Prostate gland (tissue), 2 donors: ENCODE data around the gene ZNF558.
"Not testable (repeated sequence)": the region's sequence is repeated elsewhere in the genome, so short reads cannot be mapped to it uniquely, and the experiment has no call there.

Experiments
- POLR2A ChIP-seq: fragments of 450-650 bp; IDR thresholded peaks from one replicate; pipeline ENCODE4 v1.6.1; 2016; ENCODE audit warnings: antibody characterized with exemption, mild to moderate bottlenecking
- POLR2AphosphoS5 ChIP-seq: sonication (generic); formaldehyde crosslinking; IDR thresholded peaks from one replicate; pipeline ENCODE4 v1.6.1; 2017; ENCODE audit warnings: antibody characterized with exemption
- TF ChIP-seq, protein P1 (sequence below), 4 experiments: fragments of 200-600 bp in 2 of 4; fragments of 450-650 bp in 2 of 4; sonication (generic) in 2 of 4; IDR thresholded peaks; 1 replicate in 3 of 4; 2 replicates in 1 of 4; pipeline ENCODE4 v1.5.1; 2016 to 2019; ENCODE audit warnings: antibody characterized with exemption in 4 of 4, mild to moderate bottlenecking in 2 of 4, moderate library complexity in 2 of 4

DNA sequence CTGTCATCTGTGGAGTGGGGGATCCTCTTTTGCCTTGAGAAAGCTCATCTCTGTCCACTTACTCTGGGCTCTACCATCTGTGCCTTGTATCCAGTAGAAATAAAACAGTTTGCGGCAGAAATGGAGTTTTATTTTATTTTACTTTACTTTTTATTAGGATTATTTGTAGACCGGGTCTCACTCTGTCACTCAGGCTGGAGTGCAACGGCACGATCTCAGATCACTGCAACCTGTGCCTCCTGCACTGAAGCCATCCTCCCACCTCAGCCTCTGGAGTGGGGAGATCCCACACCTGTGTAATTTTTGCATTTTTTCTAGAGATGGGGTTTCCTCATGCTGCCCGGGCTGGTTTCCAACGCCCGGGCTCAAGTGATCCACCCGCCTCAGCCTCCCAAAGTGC, 62.8 kb downstream of the ZNF558 start:
- not testable (repeated sequence) for TF ChIP-seq POLR2A, POLR2AphosphoS5
- TF ChIP-seq, protein P1, sequence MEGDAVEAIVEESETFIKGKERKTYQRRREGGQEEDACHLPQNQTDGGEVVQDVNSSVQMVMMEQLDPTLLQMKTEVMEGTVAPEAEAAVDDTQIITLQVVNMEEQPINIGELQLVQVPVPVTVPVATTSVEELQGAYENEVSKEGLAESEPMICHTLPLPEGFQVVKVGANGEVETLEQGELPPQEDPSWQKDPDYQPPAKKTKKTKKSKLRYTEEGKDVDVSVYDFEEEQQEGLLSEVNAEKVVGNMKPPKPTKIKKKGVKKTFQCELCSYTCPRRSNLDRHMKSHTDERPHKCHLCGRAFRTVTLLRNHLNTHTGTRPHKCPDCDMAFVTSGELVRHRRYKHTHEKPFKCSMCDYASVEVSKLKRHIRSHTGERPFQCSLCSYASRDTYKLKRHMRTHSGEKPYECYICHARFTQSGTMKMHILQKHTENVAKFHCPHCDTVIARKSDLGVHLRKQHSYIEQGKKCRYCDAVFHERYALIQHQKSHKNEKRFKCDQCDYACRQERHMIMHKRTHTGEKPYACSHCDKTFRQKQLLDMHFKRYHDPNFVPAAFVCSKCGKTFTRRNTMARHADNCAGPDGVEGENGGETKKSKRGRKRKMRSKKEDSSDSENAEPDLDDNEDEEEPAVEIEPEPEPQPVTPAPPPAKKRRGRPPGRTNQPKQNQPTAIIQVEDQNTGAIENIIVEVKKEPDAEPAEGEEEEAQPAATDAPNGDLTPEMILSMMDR (IDR thresholded peaks at IDR 0.05), result not testable (repeated sequence)
